GM21786 (cell line): Measurements from ENCODE around the gene SHTN1.
A peak's percentile ranks its signal among the peaks of the same experiment; 100 is the strongest.

ENCODE experiments used
- ATAC-seq: cut with Tn5 transposase; IDR thresholded peaks from one replicate; pipeline ENCODE4 v1.9.1; 2021; ENCODE audit not compliant: unreplicated experiment

Gene SHTN1

DNA sequence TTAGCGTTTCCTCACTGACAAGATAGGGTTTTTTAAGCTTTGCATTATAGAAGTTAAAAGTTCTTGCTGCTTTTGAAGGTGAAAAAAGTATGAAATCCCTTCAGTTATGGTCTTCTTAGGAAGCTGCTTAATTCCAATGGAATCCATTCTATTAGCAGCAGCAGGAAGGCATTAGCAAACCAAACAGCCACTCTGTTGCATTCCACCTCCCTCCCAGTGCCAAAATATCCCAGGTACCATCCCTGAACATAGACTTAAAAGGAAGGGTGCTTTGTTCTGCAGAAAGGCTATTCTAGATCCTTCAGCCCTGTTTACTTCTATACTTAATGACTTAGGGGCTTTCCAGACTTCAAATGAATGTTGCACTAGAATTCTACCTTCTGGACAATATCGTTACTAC lies 131.9 kb downstream of the SHTN1 start:
- ATAC-seq, result no peak

DNA sequence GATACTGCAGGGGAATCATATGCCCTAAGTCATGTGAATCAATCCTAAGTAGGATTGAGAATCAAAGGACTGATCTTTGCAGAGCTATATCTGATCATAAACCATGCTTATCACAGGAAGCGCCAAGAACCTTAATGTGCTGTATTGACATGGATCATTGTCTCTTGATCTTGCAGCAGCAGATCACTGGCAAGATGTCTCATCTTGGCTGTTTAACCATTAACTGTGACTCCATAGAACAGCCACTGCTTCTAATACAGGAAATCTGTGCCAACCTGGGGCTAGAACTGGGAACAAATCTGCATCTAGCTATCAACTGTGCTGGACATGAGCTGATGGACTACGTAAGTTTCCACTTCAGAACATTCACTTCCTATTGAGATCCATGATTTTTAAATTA lies 134.0 kb downstream of the SHTN1 start:
- ATAC-seq, result no peak

DNA sequence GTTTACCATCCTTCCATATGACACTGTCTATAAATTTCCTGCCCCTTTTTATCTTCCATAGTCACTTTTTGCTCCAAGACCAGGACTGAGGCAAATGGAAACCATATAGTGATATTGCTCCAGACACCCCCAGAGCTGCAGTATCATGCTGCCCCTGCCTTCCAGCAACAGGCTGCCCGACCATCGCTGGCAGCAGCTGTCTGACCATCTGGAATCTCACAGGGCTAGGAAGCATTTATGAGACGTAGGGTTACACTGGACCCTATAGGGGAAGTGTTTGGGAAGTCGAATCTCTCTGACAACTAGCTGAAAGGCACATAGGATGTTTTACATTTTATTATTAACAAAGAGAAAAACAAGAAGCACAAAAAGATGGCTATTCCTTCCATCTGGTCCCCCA lies 136.3 kb downstream of the SHTN1 start:
- no peak for ATAC-seq

DNA sequence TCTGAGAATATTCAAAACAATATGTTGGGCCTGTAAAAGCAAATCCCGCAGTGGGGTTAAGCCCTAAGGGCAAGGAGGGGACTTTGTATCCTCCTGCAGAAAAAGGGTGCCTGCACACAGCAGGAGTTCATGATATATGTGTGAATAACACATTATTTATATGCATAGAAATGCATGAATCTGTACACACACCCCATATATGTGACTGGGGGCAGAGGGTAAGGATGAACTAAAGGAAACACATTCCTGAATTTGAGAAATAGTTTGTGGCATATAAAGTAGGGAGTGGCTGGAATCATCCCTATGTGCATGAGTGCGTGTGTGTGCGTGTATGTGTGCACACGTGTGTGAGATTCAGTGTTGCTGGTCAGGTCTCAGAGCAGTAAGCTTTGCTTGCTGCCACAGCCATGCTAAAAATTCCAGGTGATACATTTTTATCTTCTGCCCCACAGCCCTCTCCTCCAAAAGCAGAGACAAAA lies 136.8 kb downstream of the SHTN1 start:
- no peak for ATAC-seq

GRCh38 chr10:116866987-116867595 lies 137.9 kb downstream of the SHTN1 start:
- no peak for ATAC-seq

DNA sequence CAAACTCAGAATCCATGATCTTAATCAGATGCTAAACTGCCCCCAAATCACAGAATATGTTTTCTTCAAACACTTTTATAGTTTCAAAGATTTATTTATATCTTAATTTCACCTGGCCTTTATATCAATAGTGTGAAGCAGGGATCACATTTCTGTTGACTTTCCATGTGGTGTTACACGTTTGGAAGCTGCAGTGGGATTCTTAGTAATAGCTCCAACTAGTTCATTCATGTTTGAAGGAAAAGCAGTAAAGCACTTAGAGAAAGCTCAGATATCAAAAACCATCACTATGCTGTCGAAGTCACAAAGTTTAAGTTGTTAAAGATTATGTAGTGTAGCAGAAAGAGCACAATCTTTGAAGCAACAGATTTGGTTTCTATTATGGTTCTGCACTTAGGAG lies 138.9 kb downstream of the SHTN1 start:
- no peak for ATAC-seq

GRCh38 chr10:116864436-116864835 lies 140.6 kb downstream of the SHTN1 start:
- no peak for ATAC-seq

DNA sequence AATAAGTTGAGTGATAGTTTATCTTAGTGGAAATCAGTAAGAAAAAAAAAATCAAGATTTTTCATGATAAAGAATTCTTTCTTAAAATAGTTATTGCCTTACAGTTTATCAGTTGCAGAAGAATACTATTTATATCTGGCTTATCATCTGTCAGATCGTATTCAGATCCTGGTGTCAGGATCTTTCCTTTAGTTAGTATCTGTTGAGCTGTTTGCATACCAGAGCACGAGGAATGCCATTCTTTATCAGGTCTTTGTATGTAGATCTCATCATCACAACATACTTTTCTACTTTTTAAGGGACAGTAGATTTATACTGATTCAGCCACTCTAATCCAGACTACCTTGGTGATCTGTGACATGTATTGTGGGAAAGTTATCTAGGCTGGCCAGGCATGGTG lies 143.2 kb downstream of the SHTN1 start:
- no peak for ATAC-seq

- no peak for ATAC-seq
Observed at GRCh38 chr10:116857156-116857555, 147.8 kb downstream of the SHTN1 start.

DNA sequence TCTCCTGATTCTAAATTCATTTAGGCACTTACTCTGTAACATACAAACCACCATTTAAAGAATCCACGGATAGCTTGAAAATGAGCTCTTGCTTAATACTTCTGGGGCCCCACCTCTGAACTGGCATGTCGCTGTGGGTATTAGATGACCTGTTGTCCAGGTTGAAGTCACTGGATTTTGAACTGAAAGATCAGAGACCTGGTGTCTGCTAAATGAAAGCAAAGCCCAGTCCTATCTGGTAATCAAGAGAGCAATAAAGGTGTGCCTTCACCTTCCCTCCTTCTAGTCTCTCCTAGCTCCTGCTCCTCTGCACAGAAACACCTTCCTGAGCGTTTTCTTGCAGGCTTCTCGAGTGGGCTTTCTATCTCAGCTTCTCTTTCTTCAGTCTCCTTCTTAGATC lies 151.3 kb downstream of the SHTN1 start:
- ATAC-seq, result no peak

DNA sequence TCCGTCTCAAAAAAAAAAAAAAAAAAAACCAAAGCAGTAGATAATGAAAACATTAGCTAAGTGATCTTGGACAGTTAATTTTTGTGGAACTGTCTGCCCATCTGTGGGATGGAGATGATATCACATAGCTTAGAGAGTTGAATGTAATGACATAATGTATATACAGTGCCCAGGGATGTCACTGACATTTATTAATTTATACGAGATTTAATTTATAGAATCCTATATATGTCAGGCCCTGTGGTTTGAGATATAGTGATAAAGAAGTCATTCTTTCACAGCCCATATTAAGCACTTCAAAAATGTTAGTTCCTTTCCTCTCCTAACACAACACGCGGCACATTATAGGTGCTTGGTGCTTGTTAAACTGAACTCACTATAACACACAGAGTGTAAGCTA lies 151.7 kb downstream of the SHTN1 start:
- ATAC-seq, result no peak

- no peak for ATAC-seq
Observed at GRCh38 chr10:116852246-116852645, 152.7 kb downstream of the SHTN1 start.

GRCh38 chr10:116850058-116850611 lies 154.9 kb downstream of the SHTN1 start:
- ATAC-seq, result no peak

DNA sequence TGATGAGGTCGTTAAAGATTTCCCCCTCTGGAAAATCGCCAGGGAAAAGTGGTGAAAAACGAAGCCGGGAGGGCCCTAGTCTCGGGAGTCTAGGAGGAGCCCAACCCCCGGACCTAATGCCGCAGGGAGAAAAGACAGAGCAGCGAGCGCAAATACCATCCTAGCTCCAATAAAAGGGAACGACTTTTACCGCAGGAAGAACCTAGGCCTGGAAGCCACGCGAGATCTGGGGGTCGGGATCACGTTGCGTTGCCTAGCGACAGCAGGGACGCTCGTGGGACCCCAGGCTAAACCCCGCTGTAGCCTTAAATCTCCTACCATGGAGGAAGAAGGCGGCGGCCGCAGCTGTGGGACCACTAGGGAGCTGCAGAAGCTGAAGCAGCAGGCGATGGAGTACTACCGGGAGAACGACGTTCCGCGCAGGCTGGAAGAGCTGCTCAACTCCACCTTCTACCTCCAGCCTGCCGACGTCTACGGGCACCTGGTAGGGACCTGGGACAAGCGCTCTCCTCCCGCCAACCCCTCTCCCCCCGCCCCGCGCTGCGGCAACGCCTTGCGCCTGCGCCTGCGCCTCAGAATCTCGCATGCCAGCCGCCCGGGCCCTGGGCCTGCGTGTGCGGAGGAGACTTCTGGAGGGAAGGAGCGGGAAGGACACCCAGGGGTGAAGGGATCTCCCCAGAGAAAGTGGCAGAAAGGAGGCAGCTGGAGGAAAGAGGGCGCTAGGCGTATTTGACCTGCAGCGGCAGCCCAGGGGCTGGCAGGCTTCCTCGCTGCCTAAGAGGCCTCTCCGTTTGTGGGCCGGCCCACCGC lies 155.5 kb downstream of the SHTN1 start, which contains the start of gene ENO4:
TSS of gene ENO4 (plus strand) at position 252 of the 810 bp plus-strand sequence. CDS start at position 320, 68 bp downstream.
- peak; percentile 49 for ATAC-seq

DNA sequence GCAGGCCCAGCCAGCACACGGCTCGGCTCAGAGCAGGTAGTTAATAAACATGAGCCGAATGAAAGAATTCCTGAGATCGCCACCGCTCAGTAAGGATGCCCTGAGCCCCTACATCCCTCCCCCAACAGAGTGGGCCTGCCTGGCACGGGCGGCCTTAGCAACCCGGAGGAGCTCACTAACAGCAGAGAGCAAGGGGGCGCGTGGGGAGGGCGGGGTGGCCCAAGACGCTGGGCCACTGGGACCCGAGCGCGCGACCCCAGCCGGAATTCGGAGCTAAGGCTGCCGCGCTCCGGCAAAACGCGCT lies 156.1 kb downstream of the SHTN1 start:
- no peak for ATAC-seq

DNA sequence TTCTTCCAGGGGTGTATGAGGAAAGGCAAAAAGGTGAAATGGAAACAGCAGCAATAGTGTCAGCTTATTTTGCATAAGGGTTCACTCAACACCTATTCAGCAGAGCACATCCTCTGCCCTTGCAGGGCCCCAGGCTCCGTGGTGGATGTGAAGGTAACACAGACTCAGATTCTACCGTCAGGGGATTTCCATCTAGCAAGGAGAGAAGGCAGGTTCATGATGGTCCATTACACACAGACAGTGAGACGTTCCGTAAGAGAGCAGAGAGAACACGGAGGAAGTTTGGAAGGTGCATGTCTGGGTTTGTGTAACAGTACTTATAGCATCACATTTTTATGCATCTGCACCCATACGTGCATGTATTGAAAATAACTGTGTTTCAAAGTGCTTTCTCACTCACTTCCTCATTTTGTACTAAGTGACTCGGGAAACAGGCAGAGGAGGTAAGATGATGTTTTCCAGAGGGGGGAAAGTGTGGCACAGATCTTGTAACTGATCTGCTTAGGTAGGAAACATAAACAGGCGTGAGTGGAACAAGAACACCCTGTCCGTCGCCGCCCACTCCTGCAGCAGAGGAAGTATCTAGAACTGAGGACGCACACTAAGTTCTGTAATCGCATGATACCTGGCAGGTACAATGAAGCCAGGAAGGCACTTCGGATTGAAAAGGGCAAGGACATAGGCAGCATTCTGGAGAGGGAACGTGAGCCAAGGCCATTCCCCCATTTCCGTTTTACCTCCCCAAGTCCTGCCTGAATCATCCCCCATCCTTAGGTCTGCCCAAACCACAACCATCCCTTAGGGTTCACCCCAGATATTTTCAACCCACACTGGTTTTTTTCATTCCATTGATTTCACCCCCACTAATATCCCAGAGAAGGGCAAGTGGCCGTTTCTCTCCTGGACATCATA lies 156.7 kb downstream of the SHTN1 start:
- peak; percentile 59 for ATAC-seq

- no peak for ATAC-seq
Observed at GRCh38 chr10:116845823-116846222, 159.2 kb downstream of the SHTN1 start.

GRCh38 chr10:116840389-116841075 lies 164.5 kb downstream of the SHTN1 start:
- ATAC-seq, result no peak

DNA sequence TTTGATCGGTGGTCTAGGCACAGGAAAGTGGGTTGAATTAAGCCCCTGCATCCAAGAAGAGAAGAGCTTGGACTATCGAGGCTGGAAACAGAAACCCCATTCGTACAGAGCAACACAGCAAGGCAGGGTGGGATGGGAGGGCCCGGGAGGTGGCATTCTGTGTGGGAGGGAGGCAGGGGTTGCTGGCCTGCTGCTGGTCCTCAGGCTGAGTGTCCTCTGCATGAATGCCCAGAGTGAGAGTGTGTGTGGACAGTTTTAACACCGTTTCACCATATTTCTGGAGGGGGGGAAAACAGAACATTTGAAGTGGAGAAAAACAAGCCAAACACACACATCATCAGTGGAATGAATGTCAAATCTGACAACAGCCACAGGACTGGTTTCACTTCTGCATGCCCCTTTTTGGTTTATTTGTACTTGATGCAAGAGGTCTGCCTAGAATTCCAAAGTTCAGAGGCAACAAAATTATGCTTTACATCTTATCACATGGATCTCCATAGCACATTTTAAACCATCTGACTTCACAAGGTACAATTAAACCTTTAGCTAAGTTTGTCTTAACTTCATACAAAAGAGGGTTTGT lies 166.8 kb downstream of the SHTN1 start:
- ATAC-seq, result peak; percentile 77

- no peak for ATAC-seq
Observed at GRCh38 chr10:116836902-116837523, 168.0 kb downstream of the SHTN1 start.
